HG03196 (cell line): ENCODE data around the gene SHISA5.

Experiments
- ATAC-seq: cut with Tn5 transposase; IDR thresholded peaks from one replicate; pipeline ENCODE4 v1.9.1; 2021; ENCODE audit not compliant: unreplicated experiment

SHISA5 gene

GRCh38 chr3:48432411-48433371 lies 71.3 kb downstream of the SHISA5 start:
- ATAC-seq = no peak

- ATAC-seq = no peak
Observed at GRCh38 chr3:48431224-48432029, 72.5 kb downstream of the SHISA5 start.

- ATAC-seq = no peak
Observed at GRCh38 chr3:48430708-48431101, 73.3 kb downstream of the SHISA5 start.

GRCh38 chr3:48429960-48430707 lies 73.8 kb downstream of the SHISA5 start, which contains the start of gene PLXNB1:
PLXNB1 (minus strand) TSS chr3:48430086; CDS start chr3:48424611, 5,475 bp downstream.
- ATAC-seq = no peak

- no peak for ATAC-seq
Observed at GRCh38 chr3:48429317-48429959, 74.5 kb downstream of the SHISA5 start.

- no peak for ATAC-seq
Observed at GRCh38 chr3:48428572-48429316, 75.2 kb downstream of the SHISA5 start.

- no peak for ATAC-seq
Observed at GRCh38 chr3:48428088-48428571, 75.8 kb downstream of the SHISA5 start.

GRCh38 chr3:48427630-48427962 lies 76.4 kb downstream of the SHISA5 start:
- no peak for ATAC-seq

GRCh38 chr3:48426944-48427629 lies 76.9 kb downstream of the SHISA5 start:
- ATAC-seq = no peak

- ATAC-seq = no peak
Observed at GRCh38 chr3:48426401-48426909, 77.5 kb downstream of the SHISA5 start.

- ATAC-seq = no peak
Observed at GRCh38 chr3:48425281-48425812, 78.6 kb downstream of the SHISA5 start.

GRCh38 chr3:48423883-48424695 lies 79.9 kb downstream of the SHISA5 start:
- no peak for ATAC-seq

- ATAC-seq = no peak
Observed at GRCh38 chr3:48423241-48423882, 80.6 kb downstream of the SHISA5 start.

GRCh38 chr3:48422681-48423080 lies 81.3 kb downstream of the SHISA5 start:
- no peak for ATAC-seq

GRCh38 chr3:48422272-48422671 lies 81.7 kb downstream of the SHISA5 start:
- no peak for ATAC-seq

- ATAC-seq = no peak
Observed at GRCh38 chr3:48420561-48420960, 83.4 kb downstream of the SHISA5 start.

GRCh38 chr3:48419597-48419996 lies 84.4 kb downstream of the SHISA5 start:
- ATAC-seq = no peak
